LHCN-M2 (cell line): ENCODE results near the gene UHRF2. TPM values are rescaled to one million over a fixed set of nuclear protein-coding genes. Genes with fewer than 3 reads are reported as not detected.

Source experiments
- DNase-seq: peaks from one replicate; pipeline ENCODE4 v3.0.0-alpha.2; 2012; ENCODE audit warnings: low read depth
- polyA plus RNA-seq: library from polyadenylated mRNA; unstranded; fragments of >200 nt; gene quantifications from one replicate; pipeline ENCODE4 v1.2.1, GENCODE V29; 2012; ENCODE audit warnings: missing spikeins
- total RNA-seq: library from RNA; depleted of rRNA; stranded (reverse); fragments of >200 nt; gene quantifications from 2 replicates; pipeline ENCODE4 v1.2.3, GENCODE V29; 2014; rRNA removed

UHRF2 gene
- total RNA-seq, result 91.8 and 102 TPM in 2 replicates
- polyA plus RNA-seq, result 14.4 TPM

GRCh38 chr9:6412487-6413364 lies at the start of gene UHRF2:
Gene UHRF2 (plus strand): TSS chr9:6413199. CDS start chr9:6413491, 292 bp downstream.
- peak; percentile 97 for DNase-seq

- no peak for DNase-seq
Observed at GRCh38 chr9:6367128-6367890, 45.7 kb upstream of the UHRF2 start.

GRCh38 chr9:6368831-6369230 lies 44.2 kb upstream of the UHRF2 start:
- no peak for DNase-seq

GRCh38 chr9:6381477-6382012 lies 31.5 kb upstream of the UHRF2 start:
- DNase-seq, result peak; percentile 55

GRCh38 chr9:6382681-6383080 lies 30.3 kb upstream of the UHRF2 start:
- DNase-seq, result peak; percentile 68

- DNase-seq, result peak; percentile 80
Observed at GRCh38 chr9:6383551-6384225, 29.3 kb upstream of the UHRF2 start.

- peak; percentile 9 for DNase-seq
Observed at GRCh38 chr9:6384732-6385131, 28.3 kb upstream of the UHRF2 start.

- no peak for DNase-seq
Observed at GRCh38 chr9:6399071-6399470, 13.9 kb upstream of the UHRF2 start.

- DNase-seq, result no peak
Observed at GRCh38 chr9:6405371-6405770, 7.6 kb upstream of the UHRF2 start.

- DNase-seq, result no peak
Observed at GRCh38 chr9:6407778-6408177, 5.2 kb upstream of the UHRF2 start.

GRCh38 chr9:6408320-6408719 lies 4.7 kb upstream of the UHRF2 start:
- DNase-seq, result no peak

- no peak for DNase-seq
Observed at GRCh38 chr9:6409811-6410210, 3.2 kb upstream of the UHRF2 start.

- no peak for DNase-seq
Observed at GRCh38 chr9:6410633-6411032, 2.4 kb upstream of the UHRF2 start.

- peak; percentile 17 for DNase-seq
Observed at GRCh38 chr9:6413365-6414246, 607 bp downstream of the UHRF2 start.

GRCh38 chr9:6414247-6414641 lies 1.2 kb downstream of the UHRF2 start:
- peak; percentile 47 for DNase-seq

- DNase-seq, result peak; percentile 35
Observed at GRCh38 chr9:6415266-6415665, 2.3 kb downstream of the UHRF2 start.

GRCh38 chr9:6417186-6417585 lies 4.2 kb downstream of the UHRF2 start:
- peak; percentile 25 for DNase-seq

GRCh38 chr9:6418764-6419163 lies 5.8 kb downstream of the UHRF2 start:
- DNase-seq, result no peak

GRCh38 chr9:6424940-6425339 lies 11.9 kb downstream of the UHRF2 start:
- DNase-seq, result no peak

GRCh38 chr9:6426117-6426516 lies 13.1 kb downstream of the UHRF2 start:
- DNase-seq, result peak; percentile 60
